Measurements from ENCODE around the gene FCRLA.
A peak's percentile ranks its signal among the peaks of the same experiment; 100 is the strongest.

The FCRLA gene

GRCh38 chr1:161730050-161730564 is 23.1 kb downstream of the FCRLA start:
- Histone ChIP-seq H4K91ac (ENCODE audit: low read depth, low read length) (no peak overlapping the region), H3K18ac (ENCODE audit: low read length) (no peak overlapping the region), H2AK5ac (ENCODE audit: low read length) (no peak overlapping the region), H3K9ac (ENCODE audit: low read length) (no peak overlapping the region), H2BK5ac (ENCODE audit: low read depth, low read length, poor library complexity) (no peak overlapping the region), H3K4me3 (ENCODE audit: low read depth, low read length) (no peak overlapping the region), H3K79me2 (ENCODE audit: control insufficient read depth, insufficient read depth, low read length, poor library complexity) (peaks cover 10% of the 10 kb centered on the region), H3K79me1 (ENCODE audit: low read length) (peaks cover 14% of the 10 kb centered on the region), H3K4me2 (ENCODE audit: low read length) (no peak overlapping the region), H4K8ac (ENCODE audit: low read depth, low read length) (no peak overlapping the region), H2BK120ac (ENCODE audit: insufficient read depth, low read length, poor library complexity) (no peak overlapping the region), H4K12ac (ENCODE audit: low read depth, low read length) (no peak overlapping the region), H3K4ac (ENCODE audit: low read depth, low read length) (no peak overlapping the region), H2AFZ (ENCODE audit: insufficient read depth, low read length, poor library complexity) (no peak overlapping the region), H3K4me1 (ENCODE audit: control insufficient read depth in 1 of 2, insufficient read depth in 2 of 2, low read length in 2 of 2) (peaks cover 10 to 11% of the 10 kb centered on the region in 2 experiments), H3K27me3 (ENCODE audit: insufficient read depth, low read length) (no peaks in the 10 kb centered on the region), H3K9me3 (ENCODE audit: insufficient read depth, low read depth, low read length) (peaks cover 2% of the 10 kb centered on the region), H3K23ac (ENCODE audit: low read length) (no peak overlapping the region), H3K27ac (ENCODE audit: low read depth, low read length) (no peak overlapping the region), H2BK12ac (ENCODE audit: low read length) (no peak overlapping the region), H3K14ac (ENCODE audit: low read length) (no peak overlapping the region), H3K36me3 (ENCODE audit: control insufficient read depth in 1 of 2, insufficient read depth in 2 of 2, low read length in 2 of 2) (no peaks in the 10 kb centered on the region)
- DNase-seq = no peak
- no CpG with 5 or more reads among the region's 6 CpGs for WGBS (ENCODE audit: extremely low coverage, insufficient coverage, insufficient read length)

DNA sequence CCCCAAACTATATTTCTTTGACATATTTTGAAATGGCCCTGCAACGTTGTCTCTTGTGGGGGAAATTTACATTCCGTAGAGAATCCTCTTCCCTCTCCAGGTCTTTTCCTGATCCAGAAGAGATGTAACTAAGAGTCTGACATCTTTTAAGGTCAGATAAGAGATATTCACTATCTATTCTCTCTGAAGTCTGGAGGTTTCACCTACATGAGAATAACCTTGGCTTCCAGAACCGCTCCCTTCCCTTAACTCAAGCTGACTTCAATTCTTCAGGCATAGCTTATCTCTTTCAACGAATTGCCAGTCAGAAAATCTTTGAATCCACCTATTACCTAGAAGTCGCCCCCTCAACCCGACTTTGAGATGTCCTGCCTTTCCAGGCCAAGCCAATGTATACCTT is 24.2 kb downstream of the FCRLA start:
- no peak overlapping the region for H2BK120ac ChIP-seq (ENCODE audit: insufficient read depth, low read length, poor library complexity)
- peaks cover 6 to 8% of the 10 kb centered on the region in 2 experiments for H3K4me1 ChIP-seq (ENCODE audit: control insufficient read depth in 1 of 2, insufficient read depth in 2 of 2, low read length in 2 of 2)
- peak overlapping the region; percentile 8 for H2BK12ac ChIP-seq (ENCODE audit: low read length)
- H3K4me2 ChIP-seq (ENCODE audit: low read length) = no peak overlapping the region
- no peak overlapping the region for H3K18ac ChIP-seq (ENCODE audit: low read length)
- no peak overlapping the region for H4K91ac ChIP-seq (ENCODE audit: low read depth, low read length)
- H3K79me1 ChIP-seq (ENCODE audit: low read length) = peaks cover 12% of the 10 kb centered on the region
- no peak overlapping the region for H2AFZ ChIP-seq (ENCODE audit: insufficient read depth, low read length, poor library complexity)
- no peak overlapping the region for H3K23ac ChIP-seq (ENCODE audit: low read length)
- H3K9me3 ChIP-seq (ENCODE audit: insufficient read depth, low read depth, low read length) = no peaks in the 10 kb centered on the region
- no peaks in the 10 kb centered on the region for H3K36me3 ChIP-seq (ENCODE audit: control insufficient read depth in 1 of 2, insufficient read depth in 2 of 2, low read length in 2 of 2)
- no peak overlapping the region for H3K9ac ChIP-seq (ENCODE audit: low read length)
- no peak for DNase-seq
- H2BK5ac ChIP-seq (ENCODE audit: low read depth, low read length, poor library complexity) = no peak overlapping the region
- no peak overlapping the region for H4K8ac ChIP-seq (ENCODE audit: low read depth, low read length)
- H3K14ac ChIP-seq (ENCODE audit: low read length) = no peak overlapping the region
- no CpG with 5 or more reads among the region's 6 CpGs for WGBS (ENCODE audit: extremely low coverage, insufficient coverage, insufficient read length)
- H3K79me2 ChIP-seq (ENCODE audit: control insufficient read depth, insufficient read depth, low read length, poor library complexity) = peaks cover 8% of the 10 kb centered on the region
- no peak overlapping the region for H3K27ac ChIP-seq (ENCODE audit: low read depth, low read length)
- no peak overlapping the region for H3K4ac ChIP-seq (ENCODE audit: low read depth, low read length)
- H3K4me3 ChIP-seq (ENCODE audit: low read depth, low read length) = no peak overlapping the region
- H2AK5ac ChIP-seq (ENCODE audit: low read length) = no peak overlapping the region
- no peak overlapping the region for H4K12ac ChIP-seq (ENCODE audit: low read depth, low read length)
- no peaks in the 10 kb centered on the region for H3K27me3 ChIP-seq (ENCODE audit: insufficient read depth, low read length)

DNA sequence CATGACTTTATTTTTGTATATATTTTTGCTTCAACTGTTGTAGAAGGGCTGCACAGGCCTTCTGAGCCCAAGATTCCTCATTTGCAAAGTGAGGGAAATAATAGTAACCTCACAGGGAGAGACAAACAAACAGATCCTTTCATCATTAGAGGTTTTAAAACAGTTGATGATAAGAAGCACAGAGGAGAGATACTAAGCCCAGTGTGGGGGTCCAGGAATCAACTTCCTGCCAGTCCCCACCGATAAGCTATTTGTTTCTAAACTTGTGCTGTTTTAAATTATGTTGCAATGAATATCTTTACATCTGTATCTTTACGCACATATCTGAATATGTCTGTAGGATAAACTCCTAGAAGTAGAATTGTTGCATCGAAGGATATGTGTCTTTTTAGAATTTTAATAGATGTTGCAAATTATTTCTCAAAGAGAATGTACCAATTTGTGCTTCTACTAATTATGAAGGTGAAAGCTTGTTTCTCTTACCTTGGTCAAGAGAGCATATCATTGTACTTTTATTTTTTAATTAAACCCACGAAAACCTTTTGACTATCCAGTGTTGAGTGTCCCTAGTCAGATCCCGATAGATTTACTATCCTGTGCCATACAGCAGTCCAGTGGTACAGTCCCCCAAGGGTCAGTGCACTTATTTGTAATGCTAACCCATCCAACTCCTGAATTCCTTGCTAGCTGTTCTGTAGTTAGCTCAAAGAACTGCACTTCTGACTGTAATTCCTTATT is 25.1 kb downstream of the FCRLA start:
- Histone ChIP-seq H2AFZ (ENCODE audit: insufficient read depth, low read length, poor library complexity) (no peak overlapping the region), H2BK12ac (ENCODE audit: low read length) (no peak overlapping the region), H3K4me1 (ENCODE audit: control insufficient read depth in 1 of 2, insufficient read depth in 2 of 2, low read length in 2 of 2) (peaks cover 6 to 8% of the 10 kb centered on the region in 2 experiments), H3K79me1 (ENCODE audit: low read length) (peaks cover 4% of the 10 kb centered on the region), H3K27me3 (ENCODE audit: insufficient read depth, low read length) (no peaks in the 10 kb centered on the region), H3K4ac (ENCODE audit: low read depth, low read length) (no peak overlapping the region), H3K14ac (ENCODE audit: low read length) (no peak overlapping the region), H2BK120ac (ENCODE audit: insufficient read depth, low read length, poor library complexity) (no peak overlapping the region), H3K18ac (ENCODE audit: low read length) (no peak overlapping the region), H3K79me2 (ENCODE audit: control insufficient read depth, insufficient read depth, low read length, poor library complexity) (peaks cover 2% of the 10 kb centered on the region), H4K8ac (ENCODE audit: low read depth, low read length) (no peak overlapping the region), H4K91ac (ENCODE audit: low read depth, low read length) (no peak overlapping the region), H3K23ac (ENCODE audit: low read length) (no peak overlapping the region), H3K27ac (ENCODE audit: low read depth, low read length) (no peak overlapping the region), H4K12ac (ENCODE audit: low read depth, low read length) (no peak overlapping the region), H2AK5ac (ENCODE audit: low read length) (no peak overlapping the region), H2BK5ac (ENCODE audit: low read depth, low read length, poor library complexity) (no peak overlapping the region), H3K9ac (ENCODE audit: low read length) (no peak overlapping the region), H3K36me3 (ENCODE audit: control insufficient read depth in 1 of 2, insufficient read depth in 2 of 2, low read length in 2 of 2) (no peaks in the 10 kb centered on the region), H3K4me3 (ENCODE audit: low read depth, low read length) (no peak overlapping the region), H3K9me3 (ENCODE audit: insufficient read depth, low read depth, low read length) (no peaks in the 10 kb centered on the region), H3K4me2 (ENCODE audit: low read length) (no peak overlapping the region)
- no CpG with 5 or more reads among the region's 5 CpGs for WGBS (ENCODE audit: extremely low coverage, insufficient coverage, insufficient read length)
- no peak for DNase-seq

GRCh38 chr1:161733526-161733925 is 26.5 kb downstream of the FCRLA start:
- no peaks in the 10 kb centered on the region for H3K36me3 ChIP-seq (ENCODE audit: control insufficient read depth in 1 of 2, insufficient read depth in 2 of 2, low read length in 2 of 2)
- peak; percentile 67 to 83 for DNase-seq
- H3K79me2 ChIP-seq (ENCODE audit: control insufficient read depth, insufficient read depth, low read length, poor library complexity) = no peaks in the 10 kb centered on the region
- H3K18ac ChIP-seq (ENCODE audit: low read length) = no peak overlapping the region
- no peak overlapping the region for H3K9ac ChIP-seq (ENCODE audit: low read length)
- no peak overlapping the region for H2BK120ac ChIP-seq (ENCODE audit: insufficient read depth, low read length, poor library complexity)
- no peak overlapping the region for H3K14ac ChIP-seq (ENCODE audit: low read length)
- H2AK5ac ChIP-seq (ENCODE audit: low read length) = no peak overlapping the region
- H3K27me3 ChIP-seq (ENCODE audit: insufficient read depth, low read length) = no peaks in the 10 kb centered on the region
- H2BK12ac ChIP-seq (ENCODE audit: low read length) = no peak overlapping the region
- no peak overlapping the region for H3K4me3 ChIP-seq (ENCODE audit: low read depth, low read length)
- no peak overlapping the region for H4K8ac ChIP-seq (ENCODE audit: low read depth, low read length)
- no peaks in the 10 kb centered on the region for H3K79me1 ChIP-seq (ENCODE audit: low read length)
- H3K4me2 ChIP-seq (ENCODE audit: low read length) = peak overlapping the region; percentile 32
- H3K23ac ChIP-seq (ENCODE audit: low read length) = no peak overlapping the region
- no peak overlapping the region for H3K4ac ChIP-seq (ENCODE audit: low read depth, low read length)
- no peak overlapping the region for H4K12ac ChIP-seq (ENCODE audit: low read depth, low read length)
- H3K27ac ChIP-seq (ENCODE audit: low read depth, low read length) = no peak overlapping the region
- no peaks in the 10 kb centered on the region for H3K9me3 ChIP-seq (ENCODE audit: insufficient read depth, low read depth, low read length)
- H4K91ac ChIP-seq (ENCODE audit: low read depth, low read length) = no peak overlapping the region
- H3K4me1 ChIP-seq (ENCODE audit: control insufficient read depth in 1 of 2, insufficient read depth in 2 of 2, low read length in 2 of 2) = peaks cover 6 to 8% of the 10 kb centered on the region in 2 experiments
- H2BK5ac ChIP-seq (ENCODE audit: low read depth, low read length, poor library complexity) = no peak overlapping the region
- no peak overlapping the region for H2AFZ ChIP-seq (ENCODE audit: insufficient read depth, low read length, poor library complexity)
- WGBS (ENCODE audit: extremely low coverage, insufficient coverage, insufficient read length) = no CpG with 5 or more reads among the region's 1 CpG

Data from trophoblast cell (in vitro differentiated cells and primary cell).